ENCODE data around the gene RTN4R. TPM values are rescaled to one million over a fixed set of nuclear protein-coding genes. Genes with fewer than 3 reads are reported as not detected.

The RTN4R gene
- total and polyA plus RNA-seq, 2 of the 8 experiments (the other 6 are each of a cell fraction or from before 2014, with no cell fraction given) = 21.8 to 41.3 TPM

DNA sequence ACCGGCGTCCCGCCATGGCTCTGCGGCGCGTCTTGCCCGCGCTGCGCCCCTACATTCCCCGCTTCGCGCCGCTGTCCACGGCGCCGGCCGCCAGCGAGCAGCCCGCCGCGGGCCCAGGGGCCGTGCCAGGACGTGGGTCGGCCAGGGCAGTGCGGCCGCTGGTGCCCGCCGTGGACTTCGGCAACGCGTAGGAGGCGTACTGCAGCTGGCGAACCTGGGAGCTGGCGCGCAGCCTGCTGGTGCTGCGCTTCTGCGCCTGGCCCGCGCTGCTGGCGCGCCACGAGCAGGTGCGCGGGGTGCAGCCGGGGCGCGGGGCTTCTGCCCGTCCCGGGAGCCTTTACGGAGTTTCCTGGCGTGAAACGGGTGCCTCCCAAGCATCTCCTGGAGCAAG, 31.6 kb upstream of the RTN4R start (continued):
- TF ChIP-seq, protein P1, sequence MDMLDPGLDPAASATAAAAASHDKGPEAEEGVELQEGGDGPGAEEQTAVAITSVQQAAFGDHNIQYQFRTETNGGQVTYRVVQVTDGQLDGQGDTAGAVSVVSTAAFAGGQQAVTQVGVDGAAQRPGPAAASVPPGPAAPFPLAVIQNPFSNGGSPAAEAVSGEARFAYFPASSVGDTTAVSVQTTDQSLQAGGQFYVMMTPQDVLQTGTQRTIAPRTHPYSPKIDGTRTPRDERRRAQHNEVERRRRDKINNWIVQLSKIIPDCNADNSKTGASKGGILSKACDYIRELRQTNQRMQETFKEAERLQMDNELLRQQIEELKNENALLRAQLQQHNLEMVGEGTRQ (IDR thresholded peaks at IDR 0.05; ENCODE audit: low read length) = no peak
- TF ChIP-seq KDM1A (IDR thresholded peaks at IDR 0.05; ENCODE audit: borderline replicate concordance, low read length) (no peak), KDM4A (IDR thresholded peaks at IDR 0.05; ENCODE audit: low read depth, low read length, severe bottlenecking) (peak; percentile 72), CEBPB (IDR thresholded peaks at IDR 0.05; ENCODE audit: low read depth, low read length) (no peak), BRCA1 (IDR thresholded peaks at IDR 0.05; ENCODE audit: low read depth, low read length) (no peak), NANOG (IDR thresholded peaks at IDR 0.05; ENCODE audit: insufficient read depth, low read depth, low read length, poor library complexity, severe bottlenecking) (no peak), EZH2 (IDR thresholded peaks at IDR 0.05; ENCODE audit: low read depth, low read length, severe bottlenecking) (peak; percentile 44), GABPA (IDR thresholded peaks at IDR 0.05; ENCODE audit: borderline replicate concordance, insufficient read depth, low read length) (no peak), FOSL1 (IDR thresholded peaks at IDR 0.05; ENCODE audit: insufficient read depth, low read depth, low read length) (no peak), CHD2 (IDR thresholded peaks at IDR 0.05; ENCODE audit: low read length) (no peak), RNF2 (IDR thresholded peaks at IDR 0.05; ENCODE audit: borderline replicate concordance, low read depth, low read length, missing control alignments, poor library complexity, severe bottlenecking) (no peak), SIX5 (IDR thresholded peaks at IDR 0.05; ENCODE audit: low read depth, low read length) (no peak), CBX8 (IDR thresholded peaks at IDR 0.05; ENCODE audit: borderline replicate concordance, low read depth, low read length) (no peak), SIRT6 (IDR thresholded peaks at IDR 0.05; ENCODE audit: low read length) (no peak), TBP (IDR thresholded peaks at IDR 0.05; ENCODE audit: low read depth, low read length) (no peak), SP2 (IDR thresholded peaks at IDR 0.05; ENCODE audit: low read length) (no peak), EP300 (IDR thresholded peaks at IDR 0.05; ENCODE audit: borderline replicate concordance in 1 of 2, low read depth in 2 of 2, low read length in 2 of 2) (no peak), SP1 (IDR thresholded peaks at IDR 0.05; ENCODE audit: low read depth, low read length) (no peak), ATF2 (IDR thresholded peaks at IDR 0.05; ENCODE audit: low read length) (no peak), YY1 (IDR thresholded peaks at IDR 0.05; ENCODE audit: low read depth, low read length) (no peak), SUZ12 (IDR thresholded peaks at IDR 0.05; ENCODE audit: low read length) (peak; percentile 37; the same call in 1 of the 2 replicates)
- TF ChIP-seq, protein P2, sequence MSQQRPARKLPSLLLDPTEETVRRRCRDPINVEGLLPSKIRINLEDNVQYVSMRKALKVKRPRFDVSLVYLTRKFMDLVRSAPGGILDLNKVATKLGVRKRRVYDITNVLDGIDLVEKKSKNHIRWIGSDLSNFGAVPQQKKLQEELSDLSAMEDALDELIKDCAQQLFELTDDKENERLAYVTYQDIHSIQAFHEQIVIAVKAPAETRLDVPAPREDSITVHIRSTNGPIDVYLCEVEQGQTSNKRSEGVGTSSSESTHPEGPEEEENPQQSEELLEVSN (IDR thresholded peaks at IDR 0.05) = no peak

All from H1 (cell line).